Endothelial cell of umbilical vein (primary cell): Measurements from ENCODE around the gene CTU1. TPM values are rescaled to one million over a fixed set of nuclear protein-coding genes. Genes with fewer than 3 reads are reported as not detected.

Experiments used
- BruUV-seq: library from RNA; stranded (reverse); fragments of 400-500 nt; replicated peaks from 2 replicates; lab custom pipeline; 2021; lab: Mats Ljungman, UMichigan
- CTCF ChIA-PET: fragments of 300-600, 350-600 bp; sonication (Branson Sonifier 250); formaldehyde crosslinking; loops from one replicate; lab custom pipeline; 2021; ENCODE audit warnings: antibody characterized with exemption, inconsistent platforms; lab: Charles Lee
- POLR2A ChIA-PET: fragments of 300-600, 350-600 bp; sonication (Branson Sonifier 250); formaldehyde crosslinking; loops from one replicate; lab custom pipeline; 2021; ENCODE audit warnings: antibody characterized with exemption, inconsistent platforms; lab: Charles Lee
- DNase-seq: peaks from one replicate; pipeline ENCODE4 v3.0.0-alpha.2; 2011; ENCODE audit warnings: low read depth, low spot score
- FAIRE-seq: peaks from 2 replicates; lab custom pipeline; 2011; peaks lifted over from hg19 to GRCh38; lab: Jason Lieb, UNC
- H2AFZ ChIP-seq: 2 replicates; pipeline ENCODE4 v1.6.0; 2012; ENCODE audit warnings: low read depth, low read length, control low read depth, inconsistent platforms
- H3K27ac ChIP-seq: 2 replicates; pipeline ENCODE4 v1.5.1; 2011; ENCODE audit warnings: low read depth, mild to moderate bottlenecking, control low read depth, low read length, moderate library complexity; ENCODE audit not compliant: insufficient read depth
- H3K27me3 ChIP-seq, 2 experiments: 2 replicates each; pipeline versions ENCODE4 v1.6.0 to v1.6.1; 2011; ENCODE audit warnings: low read length in 2 of 2, mixed read lengths in 1 of 2; ENCODE audit not compliant: control insufficient read depth in 2 of 2, insufficient read depth in 2 of 2
- H3K36me3 ChIP-seq, 2 experiments: 2 replicates in 1 of 2; 3 replicates in 1 of 2; pipeline ENCODE4 v1.5.1; 2011; ENCODE audit warnings: low read length in 2 of 2, mild to moderate bottlenecking in 1 of 2, moderate library complexity in 1 of 2; ENCODE audit not compliant: control insufficient read depth in 2 of 2, insufficient read depth in 2 of 2; ENCODE audit errors: extremely low read depth in 1 of 2
- H3K4me1 ChIP-seq: 3 replicates; pipeline ENCODE4 v1.5.1; 2011; ENCODE audit warnings: mild to moderate bottlenecking, low read length; ENCODE audit not compliant: control insufficient read depth, insufficient read depth; ENCODE audit errors: extremely low read depth
- H3K4me2 ChIP-seq: 2 replicates; pipeline ENCODE4 v1.6.1; 2011; ENCODE audit warnings: low read length, control low read depth, mixed read lengths; ENCODE audit not compliant: insufficient read depth
- H3K4me3 ChIP-seq, 3 experiments: fragments of 200-600 bp in 1 of 3; sonication (generic), shearing (Covaris generic) in 1 of 3; replicated peaks in 1 of 3; 2 replicates each; pipeline ENCODE4 v1.5.1; 2011 to 2016; ENCODE audit warnings: control low read depth in 3 of 3, low read length in 3 of 3, mild to moderate bottlenecking in 2 of 3, inconsistent platforms in 1 of 3, low read depth in 1 of 3, moderate library complexity in 1 of 3; ENCODE audit not compliant: insufficient read depth in 1 of 3
- H3K79me2 ChIP-seq: 2 replicates; pipeline ENCODE4 v1.6.0; 2012; ENCODE audit warnings: low read length, inconsistent platforms; ENCODE audit not compliant: control insufficient read depth, insufficient read depth
- H3K9ac ChIP-seq: replicated peaks from 2 replicates; pipeline ENCODE3; 2011; ENCODE audit warnings: low read length, control low read depth; ENCODE audit not compliant: insufficient read depth; ENCODE audit errors: extremely low read depth
- H3K9me1 ChIP-seq: replicated peaks from 3 replicates; pipeline ENCODE4 v1.6.0; 2011; ENCODE audit warnings: mild to moderate bottlenecking, low read length; ENCODE audit not compliant: control insufficient read depth, insufficient read depth; ENCODE audit errors: extremely low read depth
- H3K9me3 ChIP-seq: replicated peaks from 2 replicates; pipeline ENCODE4 v1.5.1; 2012; ENCODE audit warnings: low read length, inconsistent platforms; ENCODE audit not compliant: control insufficient read depth, insufficient read depth
- H4K20me1 ChIP-seq: replicated peaks from 2 replicates; pipeline ENCODE3; 2011; ENCODE audit warnings: mild to moderate bottlenecking, low read length; ENCODE audit not compliant: control insufficient read depth, insufficient read depth; ENCODE audit errors: extremely low read depth
- EZH2 ChIP-seq: IDR thresholded peaks from 2 replicates; pipeline ENCODE4 v1.6.1; 2012; ENCODE audit warnings: borderline replicate concordance, low read depth, mild to moderate bottlenecking, moderate library complexity, low read length, inconsistent platforms; ENCODE audit not compliant: severe bottlenecking
- FOS ChIP-seq: IDR thresholded peaks from 2 replicates; pipeline ENCODE4 v1.6.1; 2011; ENCODE audit warnings: mild to moderate bottlenecking, low read length, moderate library complexity, borderline replicate concordance; ENCODE audit not compliant: insufficient read depth
- GATA2 ChIP-seq: IDR thresholded peaks from 2 replicates; pipeline ENCODE4 v1.7.0; 2011; ENCODE audit warnings: low read depth, mild to moderate bottlenecking, moderate library complexity, mixed read lengths, low read length; ENCODE audit not compliant: insufficient read length, insufficient read depth
- JUN ChIP-seq: IDR thresholded peaks from 2 replicates; pipeline ENCODE4 v1.6.1; 2011; ENCODE audit warnings: borderline replicate concordance, low read depth; ENCODE audit not compliant: insufficient read length, insufficient read depth
- MYC ChIP-seq: IDR thresholded peaks from one replicate; pipeline ENCODE4 v1.6.1; 2011; ENCODE audit warnings: mild to moderate bottlenecking, low read depth, low read length
- POLR2A ChIP-seq: IDR thresholded peaks from 2 replicates; pipeline ENCODE4 v1.6.1; 2012; ENCODE audit warnings: low read depth, mild to moderate bottlenecking, control low read depth, low read length
- POLR2AphosphoS5 ChIP-seq: IDR thresholded peaks from 2 replicates; pipeline ENCODE4 v1.6.1; 2012; ENCODE audit warnings: low read depth, mild to moderate bottlenecking, control low read depth, low read length, moderate library complexity; ENCODE audit not compliant: insufficient read depth
- dilution Hi-C: fragments of 300-500 bp; cut with MboI; formaldehyde crosslinking; loops from one replicate; pipeline ENCODE4 v1.15.0; 2019; ENCODE audit warnings: low sequenced_read_pairs; ENCODE audit not compliant: extremely low pct_ligation_motif_present
- intact Hi-C: fragments of 100-400 bp; cut with micrococcal nuclease; formaldehyde crosslinking; loops from one replicate; pipeline ENCODE4 v1.10.0; 2022
- polyA plus RNA-seq, 4 experiments: library from polyadenylated mRNA; depleted of rRNA in 3 of 4; stranded (reverse) in 3 of 4; unstranded in 1 of 4; fragments of >200 nt; gene quantifications; 2 replicates each; pipeline versions ENCODE4 v1.2.1 to v1.2.3, GENCODE V29; 2011 to 2012; ENCODE audit warnings: missing spikeins in 1 of 4
- total RNA-seq: library from RNA; stranded (reverse); gene quantifications from 2 replicates; pipeline ENCODE4 v1.2.3, GENCODE V29; 2021
- TF ChIP-seq, protein P1 (sequence below), 2 donors: IDR thresholded peaks; 1 replicate in 1 of 2; 2 replicates in 1 of 2; pipeline ENCODE4 v1.5.1; 2011; ENCODE audit warnings: low read length in 2 of 2, mild to moderate bottlenecking in 2 of 2, moderate library complexity in 2 of 2, control low read depth in 1 of 2, inconsistent platforms in 1 of 2, low read depth in 1 of 2; ENCODE audit not compliant: insufficient read depth in 1 of 2; ENCODE audit errors: extremely low read depth in 1 of 2
- TF ChIP-seq, protein P2 (sequence below): IDR thresholded peaks from 2 replicates; pipeline ENCODE4 v1.6.1; 2011; ENCODE audit not compliant: insufficient read depth, insufficient read length

Gene CTU1
- total and polyA plus RNA-seq, 2 donors (not counting 3 experiments of a cell fraction or from before 2014, with no cell fraction given) = 6.1 to 8.7 TPM

DNA sequence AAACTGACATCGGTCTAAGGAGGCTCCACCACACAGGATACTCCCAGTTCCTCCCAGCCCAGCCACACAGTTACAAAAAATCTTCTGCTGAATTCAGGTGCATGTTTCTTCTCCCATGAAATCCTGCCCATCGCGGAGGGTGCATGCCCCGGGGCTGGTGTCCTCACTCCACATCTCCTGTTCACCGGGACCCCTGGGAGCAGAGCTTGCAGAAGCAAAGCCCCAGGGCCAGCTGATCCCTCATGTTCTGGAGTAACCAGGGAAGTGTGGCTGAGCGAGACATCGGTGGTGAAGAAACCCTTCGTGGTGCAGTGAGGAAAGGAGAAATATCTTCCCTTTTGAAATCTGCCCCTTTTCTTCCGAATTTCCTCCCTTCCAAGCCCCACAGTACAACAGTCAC, 15.6 kb upstream of the CTU1 start:
- intact Hi-C loops = no loop called here
- CTCF ChIA-PET = interaction anchor here (1.0 kb wide), 1 partner anchor 537 kb away, joined by 3 read pairs; no protein-coding TSS in a partner anchor
- TF ChIP-seq GATA2 = no peak
- TF ChIP-seq JUN = no peak
- no peak for TF ChIP-seq POLR2AphosphoS5
- TF ChIP-seq, protein P1, sequence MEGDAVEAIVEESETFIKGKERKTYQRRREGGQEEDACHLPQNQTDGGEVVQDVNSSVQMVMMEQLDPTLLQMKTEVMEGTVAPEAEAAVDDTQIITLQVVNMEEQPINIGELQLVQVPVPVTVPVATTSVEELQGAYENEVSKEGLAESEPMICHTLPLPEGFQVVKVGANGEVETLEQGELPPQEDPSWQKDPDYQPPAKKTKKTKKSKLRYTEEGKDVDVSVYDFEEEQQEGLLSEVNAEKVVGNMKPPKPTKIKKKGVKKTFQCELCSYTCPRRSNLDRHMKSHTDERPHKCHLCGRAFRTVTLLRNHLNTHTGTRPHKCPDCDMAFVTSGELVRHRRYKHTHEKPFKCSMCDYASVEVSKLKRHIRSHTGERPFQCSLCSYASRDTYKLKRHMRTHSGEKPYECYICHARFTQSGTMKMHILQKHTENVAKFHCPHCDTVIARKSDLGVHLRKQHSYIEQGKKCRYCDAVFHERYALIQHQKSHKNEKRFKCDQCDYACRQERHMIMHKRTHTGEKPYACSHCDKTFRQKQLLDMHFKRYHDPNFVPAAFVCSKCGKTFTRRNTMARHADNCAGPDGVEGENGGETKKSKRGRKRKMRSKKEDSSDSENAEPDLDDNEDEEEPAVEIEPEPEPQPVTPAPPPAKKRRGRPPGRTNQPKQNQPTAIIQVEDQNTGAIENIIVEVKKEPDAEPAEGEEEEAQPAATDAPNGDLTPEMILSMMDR (IDR thresholded peaks at IDR 0.05; ENCODE audit: extremely low read depth in 1 of 2, insufficient read depth in 1 of 2, low read depth in 1 of 2, low read length in 2 of 2) = no peak
- TF ChIP-seq EZH2 = no peak
- TF ChIP-seq FOS = no peak
- TF ChIP-seq MYC = no peak
- TF ChIP-seq POLR2A = no peak
- TF ChIP-seq, protein P2, sequence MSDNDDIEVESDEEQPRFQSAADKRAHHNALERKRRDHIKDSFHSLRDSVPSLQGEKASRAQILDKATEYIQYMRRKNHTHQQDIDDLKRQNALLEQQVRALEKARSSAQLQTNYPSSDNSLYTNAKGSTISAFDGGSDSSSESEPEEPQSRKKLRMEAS = no peak
- H3K27me3 ChIP-seq = no peaks in the 10 kb centered on the region
- H3K27ac ChIP-seq = no peak overlapping the region
- no peak overlapping the region for H3K9ac ChIP-seq
- BruUV-seq = no TSS peak
- no peak overlapping the region for H2AFZ ChIP-seq
- H3K9me3 ChIP-seq = no peaks in the 10 kb centered on the region
- H4K20me1 ChIP-seq = no peaks in the 10 kb centered on the region
- POLR2A ChIA-PET = no interaction called here
- H3K9me1 ChIP-seq = no peaks in the 10 kb centered on the region
- FAIRE-seq (no peak), DNase-seq (no peak)
- no peak overlapping the region for H3K4me2 ChIP-seq
- no peak overlapping the region for H3K4me3 ChIP-seq
- peaks cover 8% of the 10 kb centered on the region for H3K4me1 ChIP-seq
- H3K79me2 ChIP-seq = no peaks in the 10 kb centered on the region
- dilution Hi-C loops = no loop called here
- H3K36me3 ChIP-seq = no peaks in the 10 kb centered on the region
